ENCODE data around the gene TMEM200A. TPM values are rescaled to one million over a fixed set of nuclear protein-coding genes. Genes with fewer than 3 reads are reported as not detected.
A peak's percentile ranks its signal among the peaks of the same experiment; 100 is the strongest.

TMEM200A gene
- total and polyA plus RNA-seq, 2 of the 8 experiments (the other 6 are each of a cell fraction or from before 2014, with no cell fraction given), result 6.2 to 13.9 TPM

DNA sequence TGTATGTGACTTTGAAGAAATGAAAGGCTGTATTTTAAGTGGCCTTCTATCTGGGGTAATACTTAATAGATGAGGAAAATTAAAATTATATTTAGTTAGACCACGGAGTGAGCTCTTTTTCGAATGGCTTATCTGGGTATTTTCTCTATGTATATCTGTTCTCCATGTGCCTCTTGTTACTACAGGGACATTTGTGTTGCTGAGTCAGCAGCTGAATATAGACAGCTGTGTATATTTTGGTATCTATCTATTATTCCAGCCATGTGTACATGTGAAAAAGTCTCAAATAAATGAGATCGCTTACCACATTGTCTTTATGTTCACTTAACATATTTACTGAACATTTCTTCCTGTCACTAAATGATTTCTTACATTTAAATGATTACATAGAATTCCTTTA lies 57.2 kb downstream of the TMEM200A start:
- H3K4me1 ChIP-seq (replicated peaks in 1 of 4; ENCODE audit: control insufficient read depth in 3 of 4, insufficient read depth in 4 of 4, low read length in 3 of 4), result peaks cover 0 to 5% (median 5%) of the 10 kb centered on the region in 4 experiments; a peak in 3 of 7 replicates
- no peak overlapping the region for H4K5ac ChIP-seq (ENCODE audit: insufficient read length, low read depth, low read length)
- H2AFZ ChIP-seq (ENCODE audit: low read length), result no peak overlapping the region
- no peak for FAIRE-seq
- ChIA-PET POLR2A (ENCODE audit: partially characterized antibody) (no interaction called here), CTCF (ENCODE audit: partially characterized antibody) (interaction anchor here (0.7 to 1.2 kb wide), 3 partner anchors 29 to 650 kb away, joined by 3 to 5 read pairs (median 3); no protein-coding TSS in a partner anchor)
- H2BK5ac ChIP-seq (ENCODE audit: low read depth, low read length), result no peak overlapping the region
- no peak overlapping the region for H3K56ac ChIP-seq (replicated peaks; ENCODE audit: insufficient read length, low read depth, low read length)
- H3K14ac ChIP-seq (ENCODE audit: insufficient read length), result no peak overlapping the region
- no peak overlapping the region for H3K9ac ChIP-seq (replicated peaks in 1 of 4; ENCODE audit: extremely low read depth in 1 of 4, low read depth in 3 of 4, low read length in 3 of 4)
- no peak overlapping the region for H2BK12ac ChIP-seq (ENCODE audit: low read depth, low read length)
- H2BK20ac ChIP-seq (ENCODE audit: low read length), result no peak overlapping the region
- H3K4ac ChIP-seq (replicated peaks; ENCODE audit: insufficient read length, low read depth, low read length), result no peak overlapping the region
- no peak overlapping the region for H2BK15ac ChIP-seq (ENCODE audit: low read length)
- 90% methylated on average over 3 of the region's 3 CpGs; no CpG with 5 or more reads in 1 of the 2 experiments for WGBS, 2 experiments (ENCODE audit: extremely low coverage in 1 of 2, insufficient coverage in 1 of 2, insufficient read length in 1 of 2, insufficient replicate concordance in 2 of 2, low coverage in 1 of 2, low lambda C conversion rate in 2 of 2, missing lambda C conversion rate in 1 of 2)
- no peaks in the 10 kb centered on the region for H3K27me3 ChIP-seq (replicated peaks in 1 of 4; ENCODE audit: control insufficient read depth in 3 of 4, extremely low read depth in 1 of 4, insufficient read depth in 3 of 4, low read length in 3 of 4)
- no peaks in the 10 kb centered on the region for H4K20me1 ChIP-seq (replicated peaks in 1 of 2; ENCODE audit: control insufficient read depth in 1 of 2, insufficient read depth in 2 of 2, low read length in 2 of 2)
- H4K8ac ChIP-seq (ENCODE audit: extremely low read depth, insufficient read depth, low read length), result no peak overlapping the region
- H3K36me3 ChIP-seq (ENCODE audit: control insufficient read depth in 2 of 4, insufficient read depth in 4 of 4, low read length in 3 of 4), result no peaks in the 10 kb centered on the region
- no peaks in the 10 kb centered on the region for H3K9me3 ChIP-seq (ENCODE audit: insufficient read depth in 2 of 2, low read depth in 1 of 2, low read length in 1 of 2)
- H4K91ac ChIP-seq (replicated peaks; ENCODE audit: insufficient read length, low read length), result no peak overlapping the region
- H3K27ac ChIP-seq (ENCODE audit: low read depth, low read length), result no peak overlapping the region
- H2AK5ac ChIP-seq (ENCODE audit: low read depth, low read length), result no peak overlapping the region
- H3K4me3 ChIP-seq (ENCODE audit: extremely low read depth in 1 of 4, insufficient read depth in 2 of 4, low read depth in 3 of 4, low read length in 4 of 4), result no peak overlapping the region
- no peak overlapping the region for H3K4me2 ChIP-seq (ENCODE audit: insufficient read depth in 1 of 2, low read depth in 2 of 2, low read length in 2 of 2)
- no peaks in the 10 kb centered on the region for H3K79me1 ChIP-seq (ENCODE audit: low read depth, low read length)
- peak; percentile 42; the same call in 1 of the 2 replicates for TF ChIP-seq MAFK (IDR thresholded peaks at IDR 0.05; ENCODE audit: low read depth, low read length)
- TF ChIP-seq, protein P1, sequence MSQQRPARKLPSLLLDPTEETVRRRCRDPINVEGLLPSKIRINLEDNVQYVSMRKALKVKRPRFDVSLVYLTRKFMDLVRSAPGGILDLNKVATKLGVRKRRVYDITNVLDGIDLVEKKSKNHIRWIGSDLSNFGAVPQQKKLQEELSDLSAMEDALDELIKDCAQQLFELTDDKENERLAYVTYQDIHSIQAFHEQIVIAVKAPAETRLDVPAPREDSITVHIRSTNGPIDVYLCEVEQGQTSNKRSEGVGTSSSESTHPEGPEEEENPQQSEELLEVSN (IDR thresholded peaks at IDR 0.05), result no peak
- H2BK120ac ChIP-seq (replicated peaks; ENCODE audit: low read depth, low read length), result no peak overlapping the region
- no peak for DNase-seq (ENCODE audit: low read depth in 1 of 2, low spot score in 2 of 2)
- H3K23ac ChIP-seq (ENCODE audit: insufficient read length), result no peak overlapping the region
- no peaks in the 10 kb centered on the region for H3K23me2 ChIP-seq (ENCODE audit: low read depth, low read length)
- H3K18ac ChIP-seq (ENCODE audit: extremely low read depth, low read length), result no peak overlapping the region
- H3K79me2 ChIP-seq (ENCODE audit: control insufficient read depth in 1 of 2, insufficient read depth in 2 of 2, low read length in 2 of 2), result no peaks in the 10 kb centered on the region
